ENCODE data around the gene TUSC2. TPM values are rescaled to one million over a fixed set of nuclear protein-coding genes. Genes with fewer than 3 reads are reported as not detected.
"Not testable (repeated sequence)": the region's sequence is repeated elsewhere in the genome, so short reads cannot be mapped to it uniquely, and the experiment has no call there.

Gene TUSC2
- total RNA-seq, 1 experiment from 2014 or later = 26.8 TPM

DNA sequence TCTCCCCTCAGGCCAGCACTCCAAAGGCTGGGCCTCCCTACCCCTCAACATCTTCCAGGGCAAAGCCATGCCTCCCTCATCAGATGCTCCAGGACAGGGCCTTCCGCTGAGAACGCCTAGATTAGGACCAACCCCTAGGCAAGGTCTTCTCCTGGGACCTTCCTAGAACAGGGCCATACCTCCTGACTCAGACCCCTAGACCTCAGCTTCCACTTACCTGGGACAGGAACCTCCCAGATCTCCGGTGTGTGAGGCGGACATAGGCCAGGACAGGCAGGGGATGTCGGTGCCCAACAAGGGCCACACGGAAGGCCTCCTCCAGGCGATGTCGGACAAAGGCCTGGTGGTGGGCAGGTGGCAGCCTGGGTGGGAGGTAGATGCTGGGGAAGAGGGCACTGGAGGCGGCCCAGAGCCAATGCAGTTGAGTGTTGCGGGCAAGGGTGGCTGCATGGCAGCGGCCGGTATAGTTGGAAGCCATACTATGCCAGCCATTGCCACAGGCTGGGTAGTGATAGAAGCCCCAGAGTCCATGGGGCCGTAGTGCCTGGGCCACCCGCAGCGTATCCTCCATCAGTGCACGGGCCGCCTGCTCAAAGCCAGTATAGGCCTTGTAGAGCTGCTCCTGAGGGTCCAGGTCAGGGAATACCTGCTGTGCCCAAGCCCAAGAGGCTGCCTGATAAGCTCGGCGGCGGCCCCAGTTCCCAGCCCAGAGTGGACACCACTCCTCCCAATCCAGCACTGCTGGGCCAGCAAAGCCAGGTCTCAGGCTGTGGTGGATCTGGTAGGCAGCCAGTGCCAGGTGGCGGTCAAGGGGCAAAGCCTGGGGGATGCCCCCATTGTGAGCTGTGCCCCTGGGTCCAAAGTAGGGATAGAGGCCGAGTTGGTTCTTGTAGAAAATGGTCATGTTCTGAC, 33.3 kb downstream of the TUSC2 start:
- no peak for DNase-seq (ENCODE audit: low read depth)

DNA sequence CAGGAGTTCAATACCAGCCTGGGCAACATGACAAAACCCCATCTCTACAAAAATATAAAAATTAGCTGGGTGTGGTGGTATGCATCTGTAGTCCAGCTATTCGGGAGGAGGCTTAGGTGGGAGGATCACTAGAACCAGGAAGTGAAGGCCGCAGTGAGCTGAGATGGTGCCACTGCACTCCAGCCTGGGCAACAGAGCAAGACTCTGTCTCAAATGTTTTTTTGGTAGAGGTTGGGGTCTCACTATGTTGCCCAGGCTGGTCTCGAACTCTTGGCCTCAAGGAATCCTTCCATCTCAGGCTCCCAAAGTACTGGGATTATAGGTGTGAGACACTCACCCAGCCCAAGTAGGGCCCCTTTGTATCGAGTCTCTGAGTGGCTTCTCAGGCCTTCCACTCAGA, 33.9 kb downstream of the TUSC2 start:
- DNase-seq (ENCODE audit: low read depth) = no peak

DNA sequence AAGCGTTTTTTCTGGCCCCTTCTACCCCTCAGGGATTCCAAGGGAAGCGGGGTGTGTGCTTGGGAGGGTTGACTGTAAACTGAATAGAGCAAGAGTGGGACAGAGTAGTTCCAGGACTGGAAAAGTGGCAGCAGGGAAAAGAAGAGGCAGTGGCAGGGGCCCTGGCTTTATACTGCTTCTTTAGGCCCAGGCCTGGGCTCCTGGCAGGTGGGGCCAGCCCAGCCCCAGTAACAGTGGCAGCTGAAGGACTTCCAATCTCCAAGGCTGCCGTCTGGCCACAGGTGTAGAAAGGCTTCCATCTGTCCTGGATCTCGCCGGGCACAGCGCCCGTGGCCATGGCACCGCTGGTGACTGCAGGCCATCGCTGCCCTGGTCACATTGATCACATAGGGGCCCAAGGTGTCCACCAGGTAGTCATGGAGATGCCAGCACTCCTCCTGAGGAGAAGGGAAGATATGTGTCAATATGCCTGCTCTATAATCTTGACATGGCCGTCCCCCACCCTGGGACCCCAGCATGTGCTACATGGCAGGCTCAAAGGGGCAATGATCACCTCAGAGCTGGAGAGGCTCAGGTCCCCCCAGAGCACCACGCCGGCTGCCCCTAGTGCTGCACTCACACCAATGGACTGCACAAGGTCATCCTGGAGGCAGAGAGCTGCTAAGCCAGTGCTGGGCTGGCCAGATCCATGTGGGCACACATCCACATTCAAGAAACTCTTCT, 34.8 kb downstream of the TUSC2 start:
- DNase-seq (ENCODE audit: low read depth) = no peak

DNA sequence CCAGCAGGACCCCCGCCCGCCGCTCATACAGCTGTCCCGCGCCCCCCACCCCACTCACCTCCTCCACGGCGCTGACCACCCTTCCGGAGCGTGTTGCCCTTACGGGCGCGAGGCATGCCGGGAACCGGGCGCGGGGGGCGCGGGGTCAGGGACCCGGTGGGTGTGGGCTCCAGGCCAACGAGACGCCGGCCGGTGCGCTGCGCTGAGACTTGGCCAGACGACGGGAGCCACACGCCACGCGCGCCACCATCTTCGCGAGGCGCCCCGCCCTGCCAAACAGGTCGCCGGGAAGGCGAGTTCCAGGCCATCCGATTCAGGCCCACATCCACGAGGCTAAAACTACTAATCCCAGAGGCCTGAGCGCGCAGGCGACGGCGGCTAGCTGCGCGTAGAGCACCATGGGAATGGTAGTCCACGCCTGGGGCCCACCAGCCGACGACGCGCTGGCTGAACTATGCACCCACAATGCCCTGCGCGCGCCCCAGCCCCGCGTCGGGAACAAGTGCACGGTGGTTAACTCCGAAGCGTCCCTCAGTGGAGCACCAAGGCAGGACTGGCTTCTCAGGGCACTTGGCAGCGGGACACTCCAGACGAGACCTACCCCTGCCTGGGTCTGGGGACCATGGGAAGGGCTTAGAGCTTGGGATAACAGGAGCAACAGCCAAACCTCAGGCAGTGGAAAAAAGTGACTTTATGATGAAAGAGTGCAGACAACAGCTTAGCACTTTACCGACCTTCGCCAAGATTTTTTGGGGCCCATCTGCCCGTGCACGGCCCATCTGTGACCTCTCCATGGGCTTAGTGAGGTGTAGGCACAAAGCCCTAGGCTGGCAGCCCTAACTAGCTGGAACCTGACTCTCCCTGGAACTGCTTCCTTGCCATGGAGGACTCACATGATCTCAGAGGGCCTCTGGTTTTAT, 35.6 kb downstream of the TUSC2 start, which contains the start of gene IFRD2:
TSS of gene IFRD2 (minus strand) at position 271 of the 920 bp plus-strand sequence. CDS start at position 116, 155 bp downstream.
- DNase-seq (ENCODE audit: low read depth) = peak; percentile 98

DNA sequence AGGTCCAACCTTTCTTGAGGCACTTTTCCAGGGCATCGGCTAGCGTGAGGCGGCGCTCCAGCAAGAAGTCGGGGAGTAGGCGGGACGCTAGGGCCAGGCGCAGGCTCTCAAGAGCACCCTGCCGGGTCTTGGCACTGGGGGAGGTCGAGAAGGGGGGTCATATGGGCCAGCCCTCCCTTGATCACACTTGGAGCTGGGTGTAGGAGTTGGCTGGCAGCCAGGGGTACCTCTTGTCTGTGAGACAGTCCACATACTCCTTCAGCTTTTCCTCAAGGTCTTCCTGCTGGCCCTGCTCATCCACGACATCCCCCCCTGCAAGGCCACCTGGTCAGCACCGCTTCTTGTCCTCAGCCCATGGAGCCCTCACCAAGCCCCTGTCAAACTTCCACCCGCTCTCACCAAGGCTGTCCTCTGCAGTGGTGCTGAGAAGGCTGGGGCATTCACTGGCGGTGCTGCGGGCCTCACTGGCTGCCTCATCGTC, 37.8 kb downstream of the TUSC2 start:
- no peak for DNase-seq (ENCODE audit: low read depth)

DNA sequence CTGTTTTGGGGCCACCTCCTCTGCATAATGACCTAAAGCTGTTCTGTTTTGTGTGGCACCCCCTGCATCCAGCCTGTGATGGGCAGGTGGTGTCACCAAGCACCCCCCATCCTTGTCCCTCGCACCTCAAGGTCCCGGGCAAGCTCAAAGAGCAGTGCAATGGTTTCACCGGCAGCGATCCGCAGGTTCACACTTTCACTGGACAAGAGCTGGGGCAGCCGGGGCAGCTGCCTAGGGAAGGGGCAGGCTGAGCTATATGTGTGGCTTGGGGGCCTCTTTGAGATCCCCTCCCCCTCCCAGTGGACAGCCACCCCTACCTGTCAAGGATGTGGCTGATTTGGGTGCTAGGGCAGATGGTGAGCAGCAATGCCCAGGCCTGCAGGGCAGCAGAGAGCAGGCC, 38.9 kb downstream of the TUSC2 start:
- no peak for DNase-seq (ENCODE audit: low read depth)

DNA sequence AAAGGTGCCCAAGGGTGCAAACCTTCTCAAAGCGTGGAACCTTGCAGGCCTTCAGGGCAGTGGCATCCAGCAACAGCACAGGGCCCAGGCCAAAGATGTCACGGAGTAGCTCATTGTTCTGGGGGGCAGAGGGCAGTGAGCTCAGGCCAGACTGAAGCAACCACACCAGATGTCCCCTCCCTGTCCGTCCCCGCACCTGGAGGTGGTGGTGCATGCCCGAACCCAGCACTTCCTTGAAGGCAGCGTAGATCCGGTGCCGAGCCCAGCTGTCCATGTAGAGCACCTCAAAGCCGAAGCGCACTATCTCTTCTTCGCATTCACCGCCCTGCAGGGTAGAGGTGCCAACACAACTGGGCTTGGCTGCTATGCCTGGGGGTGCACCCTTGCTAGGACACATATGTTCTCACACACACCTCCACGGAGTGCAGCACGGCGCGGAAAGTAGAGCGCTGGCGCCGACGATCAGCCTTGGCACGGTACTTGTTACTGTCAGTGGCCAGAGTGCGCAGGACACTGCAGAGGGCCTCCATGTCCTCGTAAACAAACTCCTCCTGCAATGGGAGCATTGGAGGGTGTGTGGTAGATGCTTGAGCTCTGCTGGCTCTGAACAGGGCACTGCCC, 39.5 kb downstream of the TUSC2 start:
- no peak for DNase-seq (ENCODE audit: low read depth)

DNA sequence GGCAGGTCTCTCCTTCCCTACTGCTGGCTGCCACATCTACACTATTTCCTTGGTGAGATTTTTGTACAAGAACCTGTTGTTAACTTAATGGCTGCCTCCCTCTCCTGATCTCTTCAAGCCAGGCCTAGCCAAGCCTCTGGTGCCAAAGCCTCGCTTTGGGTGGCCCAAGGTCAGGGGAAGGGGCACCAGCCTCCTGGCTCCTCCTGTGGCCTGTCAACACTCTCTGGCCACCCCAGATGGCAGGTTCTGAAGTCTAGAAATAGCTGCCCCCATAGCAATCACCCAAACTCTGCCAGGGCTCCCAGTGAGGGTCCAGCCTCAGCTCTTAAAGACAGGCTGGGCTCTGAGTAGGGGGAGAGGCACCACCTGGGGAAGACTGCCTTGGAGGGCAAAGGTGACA, 40.8 kb downstream of the TUSC2 start:
- DNase-seq (ENCODE audit: low read depth) = no peak

DNA sequence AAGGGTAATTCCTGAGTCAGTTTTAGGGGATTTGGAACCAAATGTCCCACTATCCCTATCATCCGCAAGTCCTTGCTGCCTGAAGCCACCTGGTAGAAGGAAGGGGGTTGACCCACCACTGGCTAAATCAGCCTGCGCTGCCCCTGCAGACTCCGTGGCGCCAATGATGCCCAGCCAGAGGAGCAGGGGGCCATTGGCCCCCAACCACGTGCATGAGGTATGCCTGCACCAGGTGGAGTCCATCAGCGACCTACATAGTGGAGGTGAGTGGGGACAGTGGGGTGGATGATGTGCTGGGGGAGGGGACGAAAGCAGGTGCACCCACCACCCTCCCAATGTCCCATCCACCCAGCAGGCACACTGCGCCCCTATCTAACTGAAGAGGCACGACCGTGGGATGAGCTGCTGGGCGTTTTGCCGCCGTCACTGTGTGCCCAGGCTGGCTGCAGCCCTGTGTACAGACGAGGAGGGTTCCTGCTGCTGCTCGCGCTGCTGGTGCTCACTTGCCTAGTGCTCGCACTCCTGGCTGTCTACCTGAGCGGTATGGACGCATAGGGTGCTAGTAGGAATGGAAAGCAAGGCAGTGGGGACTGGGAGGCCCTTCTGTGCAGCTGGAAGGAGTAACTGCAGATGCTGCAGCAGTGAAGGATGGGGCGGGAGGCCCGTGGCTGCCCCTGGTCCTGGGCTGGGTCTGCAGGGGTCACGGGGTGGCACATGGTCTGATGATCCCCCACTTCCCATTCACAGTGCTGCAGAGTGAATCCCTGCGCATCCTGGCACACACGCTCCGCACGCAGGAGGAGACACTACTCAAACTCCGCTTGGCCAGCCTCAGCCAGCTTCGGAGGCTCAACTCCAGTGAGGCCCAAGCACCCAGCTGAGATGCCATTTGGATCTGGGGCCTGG, 41.4 kb downstream of the TUSC2 start:
- no peak for DNase-seq (ENCODE audit: low read depth)

DNA sequence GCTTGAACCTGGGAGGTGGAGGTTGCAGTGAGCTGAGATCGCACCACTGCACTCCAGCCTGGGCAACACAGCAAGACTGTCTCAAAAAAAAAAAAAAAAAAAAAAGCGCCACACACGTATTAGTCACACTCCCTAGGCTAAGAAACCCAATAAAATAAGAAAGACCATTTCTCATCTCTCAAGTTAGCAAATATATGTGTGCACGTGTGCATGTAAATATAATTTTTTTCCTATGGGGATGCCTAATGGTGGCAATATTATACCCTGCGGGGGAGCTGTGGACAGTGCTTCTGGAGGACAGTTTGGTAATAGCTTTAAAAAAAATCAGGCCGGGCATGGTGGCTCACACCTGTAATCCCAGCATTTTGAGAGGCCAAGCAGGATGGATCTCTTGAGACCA, 43.9 kb downstream of the TUSC2 start:
- DNase-seq (ENCODE audit: low read depth) = not testable (repeated sequence)

DNA sequence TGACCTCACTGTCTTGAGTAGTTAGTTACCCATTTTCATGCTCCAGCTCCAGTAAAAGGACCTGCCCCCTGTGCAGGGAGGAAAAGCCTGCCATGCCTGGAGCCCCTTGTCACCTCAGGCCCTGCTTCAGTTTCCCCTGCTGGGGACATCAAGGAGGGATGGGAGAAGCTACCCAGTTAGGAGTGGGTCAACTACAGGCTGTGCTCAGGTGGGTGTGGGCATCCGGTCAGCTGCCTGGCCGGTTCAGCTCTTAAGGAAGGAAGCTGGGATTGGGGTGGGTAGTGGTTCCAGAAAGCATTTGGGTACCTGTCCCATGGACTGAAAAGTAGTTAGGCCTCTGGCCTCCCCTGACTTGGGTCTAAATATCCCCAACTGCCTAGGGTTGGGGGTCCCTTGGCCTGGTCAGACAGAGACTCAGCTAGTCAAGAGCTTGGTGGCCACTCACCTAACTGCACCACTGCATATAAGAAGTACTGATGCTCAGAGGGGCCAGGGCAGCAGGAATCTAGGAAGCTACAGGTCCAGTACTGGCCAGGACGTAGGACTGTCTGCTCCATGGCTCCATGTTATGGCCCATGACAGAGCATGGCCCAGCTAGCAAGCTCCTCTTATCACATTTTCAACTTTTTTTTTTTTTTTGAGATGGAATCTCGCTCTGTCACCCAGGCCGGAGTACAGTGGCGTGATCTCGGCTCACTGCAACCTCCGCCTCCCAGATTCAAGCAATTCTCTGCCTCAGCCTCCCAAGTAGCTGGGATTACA, 48.6 kb downstream of the TUSC2 start:
- DNase-seq (ENCODE audit: low read depth) = no peak

DNA sequence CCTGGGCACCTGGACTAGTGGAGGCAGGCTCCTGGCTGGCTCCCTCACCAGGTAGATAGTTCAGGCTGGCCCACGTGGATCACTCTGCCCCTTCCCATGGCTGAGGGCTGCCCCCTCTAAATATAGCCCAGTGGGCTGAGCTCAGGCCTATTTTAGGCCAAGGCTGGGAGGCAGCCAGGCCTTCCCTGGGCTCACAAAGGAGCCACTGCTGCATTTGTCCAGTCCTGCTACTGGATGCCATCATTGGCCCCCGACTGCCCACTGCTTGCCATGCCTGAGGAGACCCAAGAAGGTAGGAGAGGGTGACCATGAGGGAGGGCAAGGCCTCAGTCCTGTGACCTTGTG, 49.2 kb downstream of the TUSC2 start, which contains the start of gene LSMEM2:
TSS of gene LSMEM2 (plus strand) at position 208 of the 345 bp plus-strand sequence. CDS start at position 235, 27 bp downstream.
- DNase-seq (ENCODE audit: low read depth) = no peak

DNA sequence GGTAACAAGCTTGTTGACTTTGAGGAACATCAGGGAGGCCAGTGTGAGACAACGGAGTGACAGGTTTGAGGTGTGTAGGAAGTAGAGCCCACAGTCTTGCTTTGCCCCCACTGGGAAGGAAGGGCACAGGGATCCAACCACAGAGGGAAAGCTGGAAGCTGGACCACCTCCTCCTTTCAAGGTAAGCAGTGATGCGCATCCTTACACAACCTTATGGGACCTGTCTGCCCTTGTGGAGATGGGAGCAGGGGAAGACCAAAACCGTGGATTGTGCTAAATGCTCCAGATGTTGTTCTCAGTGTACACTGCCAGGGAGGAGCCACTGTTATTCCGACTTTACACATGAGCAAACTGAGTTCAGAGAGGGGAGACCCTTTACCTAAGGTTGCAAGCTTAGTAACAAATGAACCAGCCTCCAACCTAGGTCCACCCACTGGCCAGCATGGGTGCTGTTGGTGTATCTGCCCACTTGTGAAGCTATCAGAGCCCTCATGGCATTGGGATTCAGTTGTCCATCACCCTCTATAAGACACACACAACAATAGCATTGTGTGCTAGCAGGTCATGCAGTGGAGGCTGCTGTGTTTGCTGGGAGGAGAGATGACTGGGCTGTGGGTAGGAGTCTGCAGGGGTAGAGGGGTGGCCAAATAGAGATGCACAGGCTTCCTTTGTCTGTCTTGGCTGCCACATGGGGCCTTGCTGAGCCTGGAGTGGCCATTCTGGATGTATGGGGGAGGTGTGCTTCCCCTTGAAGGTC, 49.7 kb downstream of the TUSC2 start:
- DNase-seq (ENCODE audit: low read depth) = no peak

DNA sequence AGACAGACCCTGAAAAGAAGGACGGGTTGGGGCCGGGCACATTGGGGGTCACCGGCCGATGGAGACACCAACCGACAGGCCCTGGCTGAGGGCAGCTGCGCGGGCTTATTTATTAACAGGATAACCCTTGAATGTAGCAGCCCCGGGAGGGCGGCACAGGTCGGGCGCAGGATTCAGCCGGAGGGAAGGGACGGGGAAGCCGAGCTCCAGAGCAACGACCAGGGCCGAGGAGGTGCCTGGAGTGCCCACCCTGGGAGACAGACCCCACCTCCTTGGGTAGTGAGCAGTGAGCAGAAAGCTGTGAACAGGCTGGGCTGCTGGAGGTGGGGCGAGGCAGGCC, 51.3 kb downstream of the TUSC2 start:
- DNase-seq (ENCODE audit: low read depth) = no peak

DNA sequence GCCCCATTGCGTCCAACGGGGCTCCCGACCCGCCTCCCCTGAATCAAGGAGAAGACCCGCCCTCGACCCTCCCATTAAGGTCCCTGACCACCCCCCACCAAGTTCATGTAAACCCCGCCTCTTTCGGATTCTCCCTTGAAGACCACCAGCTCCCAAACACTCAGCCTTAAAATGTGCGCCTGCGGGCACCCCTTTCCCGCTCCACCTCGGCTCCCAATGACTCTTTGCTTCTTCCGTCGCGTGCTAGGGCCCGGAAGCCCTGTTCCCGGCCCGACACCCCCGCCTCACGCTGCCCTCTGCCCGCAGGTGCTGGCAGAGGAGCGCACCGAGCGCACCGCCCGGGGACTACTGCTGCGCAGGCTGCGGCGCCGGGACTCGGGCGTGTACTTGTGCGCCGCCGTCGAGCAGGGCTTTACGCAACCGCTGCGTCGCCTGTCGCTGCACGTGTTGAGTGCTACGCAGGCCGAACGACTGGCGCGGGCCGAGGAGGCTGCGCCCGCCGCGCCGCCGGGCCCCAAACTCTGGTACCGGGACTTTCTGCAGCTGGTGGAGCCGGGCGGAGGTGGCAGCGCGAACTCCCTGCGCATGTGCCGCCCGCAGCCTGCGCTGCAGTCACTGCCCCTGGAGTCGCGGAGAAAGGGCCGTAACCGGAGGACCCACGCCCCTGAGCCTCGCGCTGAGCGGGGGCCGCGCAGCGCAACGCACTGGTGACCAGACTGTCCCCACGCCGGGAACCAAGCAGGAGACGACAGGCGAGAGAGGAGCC, 51.8 kb downstream of the TUSC2 start:
- DNase-seq (ENCODE audit: low read depth) = no peak

DNA sequence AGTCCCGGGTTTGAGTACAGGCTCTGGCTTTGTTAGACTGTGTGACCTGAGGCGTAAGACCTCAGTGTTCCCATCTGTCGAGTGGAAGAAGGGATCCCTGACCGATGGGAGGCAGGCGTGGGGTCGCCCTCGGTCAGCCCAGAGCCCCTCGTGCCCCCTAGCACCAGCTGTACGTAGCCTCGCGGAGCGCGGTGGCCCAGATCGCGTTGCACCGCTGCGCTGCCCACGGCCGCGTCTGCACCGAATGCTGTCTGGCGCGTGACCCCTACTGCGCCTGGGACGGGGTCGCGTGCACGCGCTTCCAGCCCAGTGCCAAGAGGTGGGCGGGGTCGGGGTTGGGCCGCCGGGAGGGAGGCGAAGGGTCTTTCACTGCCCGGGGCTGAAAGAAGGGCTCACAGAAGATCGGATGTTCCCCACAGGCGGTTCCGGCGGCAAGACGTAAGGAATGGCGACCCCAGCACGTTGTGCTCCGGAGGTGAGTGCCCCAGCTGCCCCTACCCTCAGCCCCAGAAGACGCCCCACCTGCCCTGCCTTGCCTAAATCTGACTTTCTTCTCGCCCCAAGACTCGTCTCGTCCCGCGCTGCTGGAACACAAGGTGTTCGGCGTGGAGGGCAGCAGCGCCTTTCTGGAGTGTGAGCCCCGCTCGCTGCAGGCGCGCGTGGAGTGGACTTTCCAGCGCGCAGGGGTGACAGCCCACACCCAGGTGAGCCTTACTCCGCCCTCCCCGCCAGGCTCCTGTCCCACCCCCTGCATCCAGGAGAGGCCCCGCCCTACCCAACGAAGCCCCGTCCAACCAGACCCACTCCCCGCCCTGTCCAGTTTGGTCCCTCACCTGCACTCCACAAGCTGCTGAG, 52.7 kb downstream of the TUSC2 start:
- no peak for DNase-seq (ENCODE audit: low read depth)
